HG02852 (cell line): ENCODE data around the gene IBTK.

ENCODE experiments used
- ATAC-seq: cut with Tn5 transposase; IDR thresholded peaks from one replicate; pipeline ENCODE4 v1.9.1; 2021; ENCODE audit warnings: mild to moderate bottlenecking, moderate library complexity; ENCODE audit not compliant: unreplicated experiment

Gene IBTK

GRCh38 chr6:82123632-82124031 is 123.9 kb downstream of the IBTK start:
- no peak for ATAC-seq
